ENCODE data around the gene ZFHX3. TPM values are rescaled to one million over a fixed set of nuclear protein-coding genes. Genes with fewer than 3 reads are reported as not detected.

ZFHX3 gene
- total and polyA plus RNA-seq, 9 of the 15 experiments (the other 6 are each of a cell fraction or from before 2014, with no cell fraction given) = 0.01 to 0.23 (median 0.06) TPM; not detected in 4

GRCh38 chr16:72942021-72942420 is 105.9 kb downstream of the ZFHX3 start:
- in situ Hi-C loops (cut with MboI) (no loop called here), intact Hi-C loops (cut with micrococcal nuclease) (no loop called here)
- Histone ChIP-seq H2AFZ (ENCODE audit: low read depth, low read length) (no peak overlapping the region), H3K4me2 (ENCODE audit: insufficient read depth, low read length) (no peak overlapping the region), H4K20me1 (replicated peaks; ENCODE audit: control insufficient read depth, insufficient read depth, low read length) (no peaks in the 10 kb centered on the region; the same call in 1 of the 2 replicates), H3K9me3 (replicated peaks; ENCODE audit: control insufficient read depth, insufficient read depth, low read depth, low read length) (no peaks in the 10 kb centered on the region), H3K27ac (ENCODE audit: extremely low read depth, low read depth, low read length) (no peak overlapping the region), H3K79me2 (ENCODE audit: control insufficient read depth, insufficient read depth, low read length) (no peaks in the 10 kb centered on the region), H3K4me1 (replicated peaks in 1 of 2; ENCODE audit: control insufficient read depth in 2 of 2, insufficient read depth in 2 of 2, low read length in 2 of 2) (no peaks in the 10 kb centered on the region), H3K4me3 (no peak overlapping the region), H3K9ac (ENCODE audit: insufficient read depth in 1 of 2, low read depth in 2 of 2, low read length in 2 of 2) (no peak overlapping the region), H3K36me3 (ENCODE audit: control insufficient read depth, insufficient read depth, low read length) (no peaks in the 10 kb centered on the region), H3K27me3 (ENCODE audit: control insufficient read depth in 2 of 2, insufficient read depth in 2 of 2, low read length in 2 of 2) (peaks cover 9 to 60% of the 10 kb centered on the region in 2 experiments), H3K9me1 (ENCODE audit: control insufficient read depth, insufficient read depth, low read length) (no peaks in the 10 kb centered on the region)
- no peak for TF ChIP-seq TRIM24 (IDR thresholded peaks at IDR 0.05)
- no peak for TF ChIP-seq FOXP1 (CRISPR knock-in tag; IDR thresholded peaks at IDR 0.05)
- TF ChIP-seq, protein P1, sequence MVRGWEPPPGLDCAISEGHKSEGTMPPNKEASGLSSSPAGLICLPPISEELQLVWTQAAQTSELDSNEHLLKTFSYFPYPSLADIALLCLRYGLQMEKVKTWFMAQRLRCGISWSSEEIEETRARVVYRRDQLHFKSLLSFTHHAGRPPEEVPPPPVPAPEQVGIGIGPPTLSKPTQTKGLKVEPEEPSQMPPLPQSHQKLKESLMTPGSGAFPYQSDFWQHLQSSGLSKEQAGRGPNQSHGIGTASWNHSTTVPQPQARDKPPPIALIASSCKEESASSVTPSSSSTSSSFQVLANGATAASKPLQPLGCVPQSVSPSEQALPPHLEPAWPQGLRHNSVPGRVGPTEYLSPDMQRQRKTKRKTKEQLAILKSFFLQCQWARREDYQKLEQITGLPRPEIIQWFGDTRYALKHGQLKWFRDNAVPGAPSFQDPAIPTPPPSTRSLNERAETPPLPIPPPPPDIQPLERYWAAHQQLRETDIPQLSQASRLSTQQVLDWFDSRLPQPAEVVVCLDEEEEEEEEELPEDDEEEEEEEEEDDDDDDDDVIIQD (CRISPR knock-in tag; IDR thresholded peaks at IDR 0.05) = no peak
- TF ChIP-seq, protein P2, sequence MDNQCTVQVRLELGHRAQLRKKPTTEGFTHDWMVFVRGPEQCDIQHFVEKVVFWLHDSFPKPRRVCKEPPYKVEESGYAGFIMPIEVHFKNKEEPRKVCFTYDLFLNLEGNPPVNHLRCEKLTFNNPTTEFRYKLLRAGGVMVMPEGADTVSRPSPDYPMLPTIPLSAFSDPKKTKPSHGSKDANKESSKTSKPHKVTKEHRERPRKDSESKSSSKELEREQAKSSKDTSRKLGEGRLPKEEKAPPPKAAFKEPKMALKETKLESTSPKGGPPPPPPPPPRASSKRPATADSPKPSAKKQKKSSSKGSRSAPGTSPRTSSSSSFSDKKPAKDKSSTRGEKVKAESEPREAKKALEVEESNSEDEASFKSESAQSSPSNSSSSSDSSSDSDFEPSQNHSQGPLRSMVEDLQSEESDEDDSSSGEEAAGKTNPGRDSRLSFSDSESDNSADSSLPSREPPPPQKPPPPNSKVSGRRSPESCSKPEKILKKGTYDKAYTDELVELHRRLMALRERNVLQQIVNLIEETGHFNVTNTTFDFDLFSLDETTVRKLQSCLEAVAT (IDR thresholded peaks at IDR 0.05) = no peak
- TF ChIP-seq GATA2 (CRISPR knock-in tag; IDR thresholded peaks at IDR 0.05) = no peak
- TF ChIP-seq PRMT5 (CRISPR knock-in tag; IDR thresholded peaks at IDR 0.05) = no peak
- no peak for TF ChIP-seq ZNF639 (CRISPR knock-in tag; conservative IDR thresholded peaks at IDR 0.05 in 1 of 2, IDR thresholded peaks at IDR 0.05 in 1 of 2)
- no peak for TF ChIP-seq STAT5B (CRISPR knock-in tag; IDR thresholded peaks at IDR 0.05)
- no peak for TF ChIP-seq ASH1L (IDR thresholded peaks at IDR 0.05; ENCODE audit: borderline replicate concordance, low read depth, partially characterized antibody)
- TF ChIP-seq MTA2 (IDR thresholded peaks at IDR 0.05; ENCODE audit: low read depth) = no peak
- TF ChIP-seq BHLHE40 (IDR thresholded peaks at IDR 0.05; ENCODE audit: low read length) = no peak
- no peak for TF ChIP-seq CHD4 (IDR thresholded peaks at IDR 0.05; ENCODE audit: insufficient read depth, insufficient replicate concordance, low read depth, low read length, poor library complexity, severe bottlenecking)
- no peak for TF ChIP-seq FUS (optimal IDR thresholded peaks at IDR 0.05; ENCODE audit: low read depth, low read length)
- TF ChIP-seq NFRKB (IDR thresholded peaks at IDR 0.05; ENCODE audit: low read depth) = no peak
- TF ChIP-seq, protein P3, sequence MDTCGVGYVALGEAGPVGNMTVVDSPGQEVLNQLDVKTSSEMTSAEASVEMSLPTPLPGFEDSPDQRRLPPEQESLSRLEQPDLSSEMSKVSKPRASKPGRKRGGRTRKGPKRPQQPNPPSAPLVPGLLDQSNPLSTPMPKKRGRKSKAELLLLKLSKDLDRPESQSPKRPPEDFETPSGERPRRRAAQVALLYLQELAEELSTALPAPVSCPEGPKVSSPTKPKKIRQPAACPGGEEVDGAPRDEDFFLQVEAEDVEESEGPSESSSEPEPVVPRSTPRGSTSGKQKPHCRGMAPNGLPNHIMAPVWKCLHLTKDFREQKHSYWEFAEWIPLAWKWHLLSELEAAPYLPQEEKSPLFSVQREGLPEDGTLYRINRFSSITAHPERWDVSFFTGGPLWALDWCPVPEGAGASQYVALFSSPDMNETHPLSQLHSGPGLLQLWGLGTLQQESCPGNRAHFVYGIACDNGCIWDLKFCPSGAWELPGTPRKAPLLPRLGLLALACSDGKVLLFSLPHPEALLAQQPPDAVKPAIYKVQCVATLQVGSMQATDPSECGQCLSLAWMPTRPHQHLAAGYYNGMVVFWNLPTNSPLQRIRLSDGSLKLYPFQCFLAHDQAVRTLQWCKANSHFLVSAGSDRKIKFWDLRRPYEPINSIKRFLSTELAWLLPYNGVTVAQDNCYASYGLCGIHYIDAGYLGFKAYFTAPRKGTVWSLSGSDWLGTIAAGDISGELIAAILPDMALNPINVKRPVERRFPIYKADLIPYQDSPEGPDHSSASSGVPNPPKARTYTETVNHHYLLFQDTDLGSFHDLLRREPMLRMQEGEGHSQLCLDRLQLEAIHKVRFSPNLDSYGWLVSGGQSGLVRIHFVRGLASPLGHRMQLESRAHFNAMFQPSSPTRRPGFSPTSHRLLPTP (IDR thresholded peaks at IDR 0.05; ENCODE audit: borderline replicate concordance, extremely low read depth, insufficient read length) = no peak
- TF ChIP-seq ZNF79 (CRISPR knock-in tag; IDR thresholded peaks at IDR 0.05; ENCODE audit: low read depth) = no peak
- ChIA-PET CTCF (ENCODE audit: low intra/inter-chr PET ratio) (no interaction called here), POLR2A (no interaction called here)
- no peak for ATAC-seq
- BruUV-seq (replicated peaks) = no TSS peak
- WGBS (ENCODE audit: insufficient coverage, low coverage, missing lambda C conversion rate) = 2% methylated on average over 7 of the region's 7 CpGs
- FAIRE-seq = no peak
- no peak for DNase-seq (ENCODE audit: extremely low read depth in 1 of 4, low spot score in 3 of 4)

All from K562 (cell line).